ENCODE measurements around the gene THBS4. TPM values are rescaled to one million over a fixed set of nuclear protein-coding genes. Genes with fewer than 3 reads are reported as not detected.

THBS4 gene
- total RNA-seq, 1 donor = 0.36 TPM

DNA sequence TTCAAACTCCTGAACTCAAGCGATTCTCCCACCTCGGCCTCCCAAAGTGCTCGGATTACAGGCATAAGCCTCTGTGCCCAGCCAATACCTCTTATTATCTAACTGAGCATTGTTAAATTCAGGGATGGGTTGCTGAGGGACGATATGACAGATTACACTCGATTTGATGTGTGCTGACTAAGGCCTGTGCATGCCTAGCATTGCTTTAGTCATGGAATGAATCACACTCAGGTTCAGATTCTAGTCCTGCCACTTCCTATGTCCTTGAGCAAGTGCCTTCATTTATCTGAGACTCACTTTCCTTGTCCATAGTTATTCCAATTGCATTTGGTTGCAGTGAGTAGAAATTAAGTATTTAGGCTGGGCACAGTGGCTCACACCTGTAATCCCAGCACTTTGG, 19.5 kb downstream of the THBS4 start:
- no peaks in the 10 kb centered on the region for H4K20me1 ChIP-seq (ENCODE audit: insufficient read depth, low read length)

DNA sequence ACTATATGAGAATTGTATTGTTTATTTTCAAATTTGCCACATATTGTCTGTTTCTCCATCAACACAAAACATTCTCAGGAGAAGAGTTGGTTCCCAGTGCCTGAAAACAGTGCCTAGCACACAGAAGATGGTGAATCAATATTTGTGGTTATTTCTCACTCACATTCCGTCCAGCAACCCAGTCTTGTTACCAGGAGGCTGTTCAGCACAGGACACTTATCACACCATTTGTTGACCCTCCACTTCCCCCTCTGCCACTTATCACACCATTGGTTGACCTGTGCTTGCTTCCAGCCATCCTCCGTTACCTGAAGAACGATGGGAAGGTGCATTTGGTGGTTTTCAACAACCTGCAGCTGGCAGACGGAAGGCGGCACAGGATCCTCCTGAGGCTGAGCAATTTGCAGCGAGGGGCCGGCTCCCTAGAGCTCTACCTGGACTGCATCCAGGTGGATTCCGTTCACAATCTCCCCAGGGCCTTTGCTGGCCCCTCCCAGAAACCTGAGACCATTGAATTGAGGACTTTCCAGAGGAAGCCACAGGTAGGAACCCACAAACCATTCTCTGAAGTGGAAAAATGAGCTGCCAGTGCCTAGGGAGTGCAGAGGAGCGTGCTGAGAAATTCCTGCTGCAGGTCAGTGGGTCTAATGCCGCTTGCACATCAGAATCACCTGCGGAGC, 20.5 kb downstream of the THBS4 start:
- H3K4me1 ChIP-seq (ENCODE audit: insufficient read depth, low read length) = peaks cover 17% of the 10 kb centered on the region

More for the DNA sequence above, 19.5 kb downstream of the THBS4 start:
- Histone ChIP-seq H2AFZ (ENCODE audit: low read length) (no peak overlapping the region), H3K9me3 (ENCODE audit: low read depth, low read length) (no peaks in the 10 kb centered on the region), H3K4me2 (ENCODE audit: insufficient read depth, low read length) (no peak overlapping the region), H3K4me3 (ENCODE audit: insufficient read depth, low read length) (no peak overlapping the region), H3K4me1 (ENCODE audit: insufficient read depth, low read length) (peaks cover 14% of the 10 kb centered on the region), H3K79me2 (ENCODE audit: insufficient read depth, low read length) (no peaks in the 10 kb centered on the region), H3K27me3 (ENCODE audit: insufficient read depth, low read length) (peaks cover 20% of the 10 kb centered on the region), H3K36me3 (ENCODE audit: insufficient read depth, low read length) (no peaks in the 10 kb centered on the region), H3K27ac (ENCODE audit: low read depth, low read length) (no peak overlapping the region)
- TF ChIP-seq, protein P1, sequence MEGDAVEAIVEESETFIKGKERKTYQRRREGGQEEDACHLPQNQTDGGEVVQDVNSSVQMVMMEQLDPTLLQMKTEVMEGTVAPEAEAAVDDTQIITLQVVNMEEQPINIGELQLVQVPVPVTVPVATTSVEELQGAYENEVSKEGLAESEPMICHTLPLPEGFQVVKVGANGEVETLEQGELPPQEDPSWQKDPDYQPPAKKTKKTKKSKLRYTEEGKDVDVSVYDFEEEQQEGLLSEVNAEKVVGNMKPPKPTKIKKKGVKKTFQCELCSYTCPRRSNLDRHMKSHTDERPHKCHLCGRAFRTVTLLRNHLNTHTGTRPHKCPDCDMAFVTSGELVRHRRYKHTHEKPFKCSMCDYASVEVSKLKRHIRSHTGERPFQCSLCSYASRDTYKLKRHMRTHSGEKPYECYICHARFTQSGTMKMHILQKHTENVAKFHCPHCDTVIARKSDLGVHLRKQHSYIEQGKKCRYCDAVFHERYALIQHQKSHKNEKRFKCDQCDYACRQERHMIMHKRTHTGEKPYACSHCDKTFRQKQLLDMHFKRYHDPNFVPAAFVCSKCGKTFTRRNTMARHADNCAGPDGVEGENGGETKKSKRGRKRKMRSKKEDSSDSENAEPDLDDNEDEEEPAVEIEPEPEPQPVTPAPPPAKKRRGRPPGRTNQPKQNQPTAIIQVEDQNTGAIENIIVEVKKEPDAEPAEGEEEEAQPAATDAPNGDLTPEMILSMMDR (IDR thresholded peaks at IDR 0.05; ENCODE audit: extremely low read depth, low read depth, low read length) = no peak
- DNase-seq (ENCODE audit: insufficient read length, low spot score, missing footprints) = no peak

DNA sequence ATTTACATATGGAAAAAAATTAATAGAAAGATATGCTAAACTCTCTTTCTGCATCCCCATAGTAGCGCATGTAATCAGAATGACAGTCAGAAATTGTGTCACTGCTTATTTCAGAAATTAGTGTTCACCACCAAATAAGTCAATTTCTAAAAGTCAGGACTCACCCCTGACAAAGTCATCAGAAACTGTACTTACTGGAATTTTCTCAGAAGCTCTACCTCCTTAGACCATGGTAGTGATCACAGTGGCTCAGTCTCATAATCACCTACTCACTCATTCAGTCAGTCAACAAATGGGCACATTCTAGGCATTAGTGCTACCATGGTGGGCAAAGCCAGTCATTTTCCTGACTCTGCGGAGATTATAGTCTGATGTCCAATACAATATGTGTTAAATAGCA, 22.0 kb downstream of the THBS4 start:
- Histone ChIP-seq H3K4me2 (ENCODE audit: insufficient read depth, low read length) (no peak overlapping the region), H3K4me1 (ENCODE audit: insufficient read depth, low read length) (peaks cover 17% of the 10 kb centered on the region), H3K27ac (ENCODE audit: low read depth, low read length) (no peak overlapping the region), H3K4me3 (ENCODE audit: insufficient read depth, low read length) (no peak overlapping the region), H3K36me3 (ENCODE audit: insufficient read depth, low read length) (no peaks in the 10 kb centered on the region), H2AFZ (ENCODE audit: low read length) (no peak overlapping the region), H4K20me1 (ENCODE audit: insufficient read depth, low read length) (no peaks in the 10 kb centered on the region), H3K27me3 (ENCODE audit: insufficient read depth, low read length) (peaks cover 6% of the 10 kb centered on the region), H3K79me2 (ENCODE audit: insufficient read depth, low read length) (no peaks in the 10 kb centered on the region), H3K9me3 (ENCODE audit: low read depth, low read length) (no peaks in the 10 kb centered on the region)
- TF ChIP-seq, protein P1 (IDR thresholded peaks at IDR 0.05; ENCODE audit: extremely low read depth, low read depth, low read length) = no peak
- no peak for DNase-seq (ENCODE audit: insufficient read length, low spot score, missing footprints)

More for the DNA sequence above, 20.5 kb downstream of the THBS4 start:
- H3K9me3 ChIP-seq (ENCODE audit: low read depth, low read length) = no peaks in the 10 kb centered on the region
- no peak for DNase-seq (ENCODE audit: insufficient read length, low spot score, missing footprints)
- TF ChIP-seq, protein P1 (IDR thresholded peaks at IDR 0.05; ENCODE audit: extremely low read depth, low read depth, low read length) = no peak
- no peaks in the 10 kb centered on the region for H3K79me2 ChIP-seq (ENCODE audit: insufficient read depth, low read length)
- no peaks in the 10 kb centered on the region for H4K20me1 ChIP-seq (ENCODE audit: insufficient read depth, low read length)
- no peak overlapping the region for H2AFZ ChIP-seq (ENCODE audit: low read length)
- no peaks in the 10 kb centered on the region for H3K36me3 ChIP-seq (ENCODE audit: insufficient read depth, low read length)
- H3K27ac ChIP-seq (ENCODE audit: low read depth, low read length) = no peak overlapping the region
- H3K4me3 ChIP-seq (ENCODE audit: insufficient read depth, low read length) = no peak overlapping the region
- H3K4me2 ChIP-seq (ENCODE audit: insufficient read depth, low read length) = no peak overlapping the region
- peaks cover 12% of the 10 kb centered on the region for H3K27me3 ChIP-seq (ENCODE audit: insufficient read depth, low read length)

DNA sequence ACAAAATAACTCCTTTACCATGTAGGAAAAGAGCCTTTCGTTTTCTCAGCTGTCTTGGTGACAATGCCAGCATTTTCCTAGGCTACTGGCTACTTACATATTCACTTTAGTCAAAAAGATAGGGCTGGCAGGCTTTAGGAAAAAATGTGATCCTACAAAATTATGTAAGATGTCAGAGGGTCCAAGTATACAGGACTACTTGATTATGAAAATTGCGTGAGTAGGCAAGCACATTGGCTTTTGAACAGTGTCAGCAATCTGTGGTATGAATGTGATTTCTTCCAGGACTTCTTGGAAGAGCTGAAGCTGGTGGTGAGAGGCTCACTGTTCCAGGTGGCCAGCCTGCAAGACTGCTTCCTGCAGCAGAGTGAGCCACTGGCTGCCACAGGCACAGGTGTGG, 22.8 kb downstream of the THBS4 start:
- Histone ChIP-seq H2AFZ (ENCODE audit: low read length) (no peak overlapping the region), H3K36me3 (ENCODE audit: insufficient read depth, low read length) (no peaks in the 10 kb centered on the region), H3K79me2 (ENCODE audit: insufficient read depth, low read length) (no peaks in the 10 kb centered on the region), H3K4me2 (ENCODE audit: insufficient read depth, low read length) (peak overlapping the region; percentile 4), H4K20me1 (ENCODE audit: insufficient read depth, low read length) (no peaks in the 10 kb centered on the region), H3K27ac (ENCODE audit: low read depth, low read length) (no peak overlapping the region), H3K4me3 (ENCODE audit: insufficient read depth, low read length) (no peak overlapping the region), H3K27me3 (ENCODE audit: insufficient read depth, low read length) (peaks cover 7% of the 10 kb centered on the region), H3K4me1 (ENCODE audit: insufficient read depth, low read length) (peaks cover 17% of the 10 kb centered on the region), H3K9me3 (ENCODE audit: low read depth, low read length) (no peaks in the 10 kb centered on the region)
- TF ChIP-seq, protein P1 (IDR thresholded peaks at IDR 0.05; ENCODE audit: extremely low read depth, low read depth, low read length) = no peak
- no peak for DNase-seq (ENCODE audit: insufficient read length, low spot score, missing footprints)

All from osteoblast (primary cell).